ENCODE data around the gene BMP10. TPM values are rescaled to one million over a fixed set of nuclear protein-coding genes. Genes with fewer than 3 reads are reported as not detected.

Gene BMP10
- total and polyA plus RNA-seq, 9 donors = not detected

DNA sequence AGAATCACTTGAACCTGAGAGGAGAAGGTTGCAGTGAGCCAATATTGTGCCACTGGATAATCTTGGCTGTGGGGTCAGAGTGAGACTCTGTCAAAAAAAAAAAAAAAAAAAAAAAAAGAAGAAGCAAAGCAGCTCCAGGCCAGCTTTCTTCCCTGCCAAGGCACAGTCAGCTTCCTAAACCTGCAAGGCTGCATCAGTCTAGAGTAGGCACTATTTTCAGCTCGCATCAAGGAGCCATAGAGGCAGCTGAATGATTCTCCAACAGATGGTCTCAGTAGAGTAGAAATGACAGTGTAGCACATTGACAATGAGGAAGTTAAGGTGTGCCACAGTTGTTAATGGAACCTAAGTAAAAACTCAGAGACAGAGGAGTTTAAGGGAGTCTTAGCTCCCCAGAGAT lies 35.6 kb downstream of the BMP10 start:
- WGBS, 3 donors = 87 to 97% (median 90%) methylated on average over 1 of the region's 1 CpG
- Histone ChIP-seq H3K4me1 (ENCODE audit: insufficient read depth) (peaks cover 6% of the 10 kb centered on the region), H3K27me3 (no peaks in the 10 kb centered on the region), H3K9me3 (no peaks in the 10 kb centered on the region), H3K4me3 (no peak overlapping the region), H3K36me3 (no peaks in the 10 kb centered on the region), H3K27ac (no peak overlapping the region)
- no peak for TF ChIP-seq POLR2A (IDR thresholded peaks at IDR 0.05)
- TF ChIP-seq, protein P1, sequence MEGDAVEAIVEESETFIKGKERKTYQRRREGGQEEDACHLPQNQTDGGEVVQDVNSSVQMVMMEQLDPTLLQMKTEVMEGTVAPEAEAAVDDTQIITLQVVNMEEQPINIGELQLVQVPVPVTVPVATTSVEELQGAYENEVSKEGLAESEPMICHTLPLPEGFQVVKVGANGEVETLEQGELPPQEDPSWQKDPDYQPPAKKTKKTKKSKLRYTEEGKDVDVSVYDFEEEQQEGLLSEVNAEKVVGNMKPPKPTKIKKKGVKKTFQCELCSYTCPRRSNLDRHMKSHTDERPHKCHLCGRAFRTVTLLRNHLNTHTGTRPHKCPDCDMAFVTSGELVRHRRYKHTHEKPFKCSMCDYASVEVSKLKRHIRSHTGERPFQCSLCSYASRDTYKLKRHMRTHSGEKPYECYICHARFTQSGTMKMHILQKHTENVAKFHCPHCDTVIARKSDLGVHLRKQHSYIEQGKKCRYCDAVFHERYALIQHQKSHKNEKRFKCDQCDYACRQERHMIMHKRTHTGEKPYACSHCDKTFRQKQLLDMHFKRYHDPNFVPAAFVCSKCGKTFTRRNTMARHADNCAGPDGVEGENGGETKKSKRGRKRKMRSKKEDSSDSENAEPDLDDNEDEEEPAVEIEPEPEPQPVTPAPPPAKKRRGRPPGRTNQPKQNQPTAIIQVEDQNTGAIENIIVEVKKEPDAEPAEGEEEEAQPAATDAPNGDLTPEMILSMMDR (IDR thresholded peaks at IDR 0.05) = no peak
- no peak for TF ChIP-seq EP300 (IDR thresholded peaks at IDR 0.05)
- no peak for DNase-seq
- intact Hi-C loops (cut with DNase I) = no loop called here

DNA sequence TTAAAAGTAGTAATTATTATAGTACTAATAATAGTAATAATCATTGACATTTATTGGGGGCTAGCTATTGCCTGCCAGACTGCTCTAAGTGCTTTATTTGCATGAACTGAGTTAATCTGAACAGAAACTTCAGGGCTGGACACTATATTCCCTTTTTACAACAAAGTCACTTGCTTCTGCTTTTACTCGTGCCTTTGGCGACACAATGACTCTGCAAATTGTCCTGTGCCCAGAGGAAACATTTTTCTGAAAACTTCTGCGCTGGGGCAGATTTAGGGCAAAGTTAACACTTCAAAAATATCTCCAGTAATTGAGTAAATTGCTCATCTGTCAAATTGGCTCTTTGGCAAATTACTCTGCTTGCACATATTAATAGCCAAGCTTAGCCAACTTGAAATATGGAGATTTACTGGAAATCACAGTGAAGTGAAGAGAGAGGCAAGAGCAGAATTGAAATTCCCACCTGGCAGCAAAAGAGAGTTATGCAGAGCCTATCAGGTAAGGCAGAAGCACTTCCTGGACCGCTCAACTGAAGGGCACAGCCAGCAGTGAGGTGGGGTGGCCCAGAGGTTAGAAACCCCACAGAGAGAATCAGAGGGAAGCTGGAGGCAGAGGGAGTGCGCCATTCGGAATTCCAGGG lies 36.3 kb downstream of the BMP10 start:
- no peak overlapping the region for H3K4me3 ChIP-seq
- H3K36me3 ChIP-seq = no peaks in the 10 kb centered on the region
- TF ChIP-seq POLR2A (IDR thresholded peaks at IDR 0.05) = no peak
- no peak for TF ChIP-seq EP300 (IDR thresholded peaks at IDR 0.05)
- TF ChIP-seq, protein P1 (IDR thresholded peaks at IDR 0.05) = no peak
- H3K9me3 ChIP-seq = no peaks in the 10 kb centered on the region
- intact Hi-C loops (cut with DNase I) = loop anchor here in 1 of 4 donors (5.0 kb wide), 1 partner anchor 83 kb away; no protein-coding TSS in a partner anchor
- 90 to 93% (median 92%) methylated on average over 6 of the region's 6 CpGs for WGBS, 3 donors
- no peak overlapping the region for H3K27ac ChIP-seq
- DNase-seq = no peak
- H3K27me3 ChIP-seq = no peaks in the 10 kb centered on the region
- peaks cover 6% of the 10 kb centered on the region for H3K4me1 ChIP-seq (ENCODE audit: insufficient read depth)

DNA sequence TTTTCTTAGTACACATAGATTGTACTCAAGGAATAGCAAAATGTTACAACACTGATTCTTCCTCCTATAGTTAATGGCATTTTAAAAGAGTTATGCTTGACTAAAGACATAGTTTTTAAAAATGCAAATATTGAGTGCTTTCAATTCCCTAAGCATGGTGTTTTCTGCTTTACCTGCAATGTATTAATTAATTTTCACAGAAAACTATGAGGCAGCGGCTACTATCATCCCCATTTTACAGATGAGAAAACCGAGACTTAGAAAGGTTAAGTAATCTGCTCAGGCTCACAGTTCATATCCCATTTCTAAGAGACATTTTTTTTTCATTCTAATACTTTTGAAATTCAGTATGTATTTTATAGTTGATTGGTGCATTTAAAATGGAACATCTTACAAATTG lies 38.0 kb downstream of the BMP10 start:
- Histone ChIP-seq H3K9me3 (no peaks in the 10 kb centered on the region), H3K36me3 (no peaks in the 10 kb centered on the region), H3K4me1 (ENCODE audit: insufficient read depth) (peaks cover 14% of the 10 kb centered on the region), H3K27me3 (no peaks in the 10 kb centered on the region), H3K4me3 (no peak overlapping the region), H3K27ac (peak overlapping the region in 1 of 2 donors; percentile 55)
- no peak for TF ChIP-seq POLR2A (IDR thresholded peaks at IDR 0.05)
- TF ChIP-seq, protein P1 (IDR thresholded peaks at IDR 0.05) = no peak
- no peak for TF ChIP-seq EP300 (IDR thresholded peaks at IDR 0.05)
- intact Hi-C loops (cut with DNase I) = loop anchor here in 1 of 4 donors (5.0 kb wide), 1 partner anchor 81 kb away; no protein-coding TSS in a partner anchor
- WGBS, 3 donors = 97 to 99% (median 99%) methylated on average over 2 of the region's 2 CpGs
- DNase-seq = no peak

DNA sequence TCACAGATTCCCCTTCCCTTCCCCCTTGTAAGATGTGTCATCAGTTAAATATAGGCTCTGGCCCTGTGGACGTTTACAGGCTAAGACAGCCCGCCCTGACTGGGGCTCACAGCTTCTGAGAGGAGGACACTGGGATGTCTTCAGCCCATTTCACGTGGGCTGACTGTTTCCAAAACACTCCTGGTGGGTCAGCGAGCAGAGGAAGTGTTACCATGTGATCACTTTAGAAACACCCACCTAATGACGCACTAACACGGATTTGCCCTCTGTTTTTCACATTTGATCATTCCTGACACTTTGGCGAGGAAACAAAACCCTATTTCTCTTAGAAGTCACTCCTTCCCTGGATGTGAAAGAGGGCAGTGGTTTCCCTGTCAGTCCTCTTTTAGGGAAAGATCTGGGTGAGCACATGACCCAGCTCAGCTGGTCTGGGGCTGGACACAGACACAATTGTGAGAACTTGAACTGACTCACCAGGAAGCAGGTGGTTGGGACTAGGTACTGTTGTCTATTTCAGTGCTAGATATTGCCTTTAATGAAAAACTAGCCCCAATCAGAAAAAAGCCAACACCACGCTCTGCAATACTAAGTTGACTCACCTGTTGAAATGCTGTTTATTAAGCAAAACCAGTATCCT lies 38.8 kb downstream of the BMP10 start:
- DNase-seq = peak; percentile 47 to 66 (median 52)
- H3K36me3 ChIP-seq = no peaks in the 10 kb centered on the region
- H3K4me3 ChIP-seq = no peak overlapping the region
- no peaks in the 10 kb centered on the region for H3K27me3 ChIP-seq
- intact Hi-C loops (cut with DNase I) = loop anchor here in 1 of 4 donors (5.0 kb wide), 1 partner anchor 80 kb away; no protein-coding TSS in a partner anchor
- peaks cover 14% of the 10 kb centered on the region for H3K4me1 ChIP-seq (ENCODE audit: insufficient read depth)
- H3K27ac ChIP-seq = peak overlapping the region in 1 of 2 donors; percentile 55
- TF ChIP-seq EP300 (IDR thresholded peaks at IDR 0.05) (no peak), POLR2A (IDR thresholded peaks at IDR 0.05) (no peak)
- TF ChIP-seq, protein P1 (IDR thresholded peaks at IDR 0.05) = no peak
- 43 to 50% (median 45%) methylated on average over 8 of the region's 8 CpGs for WGBS, 3 donors
- H3K9me3 ChIP-seq = no peaks in the 10 kb centered on the region

Measured in ovary (tissue), 9 donors.